Uterus (tissue), 2 donors: ENCODE data around the gene FKBP11.

Experiments
- CTCF ChIP-seq, 4 experiments: fragments of 200-600 bp in 2 of 4; fragments of 450-650 bp in 2 of 4; sonication (generic) in 2 of 4; IDR thresholded peaks; one replicate each; pipeline ENCODE4 v1.5.1; 2016 to 2019; ENCODE audit warnings: antibody characterized with exemption in 4 of 4, mild to moderate bottlenecking in 2 of 4, moderate library complexity in 1 of 4
- POLR2A ChIP-seq, 2 donors: fragments of 450-650 bp; IDR thresholded peaks; one replicate each; pipeline ENCODE4 v1.6.1; 2016; ENCODE audit warnings: antibody characterized with exemption in 2 of 2, mild to moderate bottlenecking in 1 of 2, moderate library complexity in 1 of 2

- TF ChIP-seq CTCF (IDR thresholded peaks at IDR 0.05) (no peak), POLR2A (IDR thresholded peaks at IDR 0.05) (no peak)
Measured at GRCh38 chr12:48961801-48962200, 36.5 kb upstream of the FKBP11 start.
